ENCODE results near the gene KCNT2.

DNA sequence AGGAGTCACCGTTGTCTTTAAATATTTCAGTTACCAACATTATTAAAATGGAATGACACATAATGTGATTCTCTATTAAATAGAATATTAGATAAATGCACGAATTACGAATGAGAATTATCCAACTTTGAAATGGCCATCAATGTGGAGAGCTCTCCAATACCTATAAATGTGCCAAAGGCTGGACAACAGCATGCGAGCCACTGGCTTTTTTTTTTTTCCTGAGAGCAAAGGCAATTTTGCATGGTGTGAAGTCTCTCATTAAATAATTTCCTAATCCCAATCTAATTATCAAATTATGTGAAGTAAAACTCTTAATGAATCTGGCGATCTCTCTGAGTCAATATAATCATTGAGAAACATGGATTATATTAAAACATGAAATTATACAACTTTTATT lies 113.5 kb downstream of the KCNT2 start:
- no peak for TF ChIP-seq EZH2 (IDR thresholded peaks at IDR 0.05; ENCODE audit: borderline replicate concordance, low read length)
- TF ChIP-seq, protein P1, sequence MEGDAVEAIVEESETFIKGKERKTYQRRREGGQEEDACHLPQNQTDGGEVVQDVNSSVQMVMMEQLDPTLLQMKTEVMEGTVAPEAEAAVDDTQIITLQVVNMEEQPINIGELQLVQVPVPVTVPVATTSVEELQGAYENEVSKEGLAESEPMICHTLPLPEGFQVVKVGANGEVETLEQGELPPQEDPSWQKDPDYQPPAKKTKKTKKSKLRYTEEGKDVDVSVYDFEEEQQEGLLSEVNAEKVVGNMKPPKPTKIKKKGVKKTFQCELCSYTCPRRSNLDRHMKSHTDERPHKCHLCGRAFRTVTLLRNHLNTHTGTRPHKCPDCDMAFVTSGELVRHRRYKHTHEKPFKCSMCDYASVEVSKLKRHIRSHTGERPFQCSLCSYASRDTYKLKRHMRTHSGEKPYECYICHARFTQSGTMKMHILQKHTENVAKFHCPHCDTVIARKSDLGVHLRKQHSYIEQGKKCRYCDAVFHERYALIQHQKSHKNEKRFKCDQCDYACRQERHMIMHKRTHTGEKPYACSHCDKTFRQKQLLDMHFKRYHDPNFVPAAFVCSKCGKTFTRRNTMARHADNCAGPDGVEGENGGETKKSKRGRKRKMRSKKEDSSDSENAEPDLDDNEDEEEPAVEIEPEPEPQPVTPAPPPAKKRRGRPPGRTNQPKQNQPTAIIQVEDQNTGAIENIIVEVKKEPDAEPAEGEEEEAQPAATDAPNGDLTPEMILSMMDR (conservative IDR thresholded peaks at IDR 0.05 in 1 of 2, IDR thresholded peaks at IDR 0.05 in 1 of 2; ENCODE audit: extremely low read depth in 1 of 2, insufficient read depth in 1 of 2, low read depth in 1 of 2, low read length in 2 of 2), result no peak
